GM20431 (cell line): ENCODE measurements around the gene ANKLE1.

Experiments used
- in situ Hi-C: fragments of 300-500 bp; cut with MseI, MboI; formaldehyde crosslinking; loops from one replicate; pipeline ENCODE4 v1.15.0; 2020; ENCODE audit warnings: low sequenced_read_pairs; ENCODE audit not compliant: unreplicated experiment

ANKLE1 gene

DNA sequence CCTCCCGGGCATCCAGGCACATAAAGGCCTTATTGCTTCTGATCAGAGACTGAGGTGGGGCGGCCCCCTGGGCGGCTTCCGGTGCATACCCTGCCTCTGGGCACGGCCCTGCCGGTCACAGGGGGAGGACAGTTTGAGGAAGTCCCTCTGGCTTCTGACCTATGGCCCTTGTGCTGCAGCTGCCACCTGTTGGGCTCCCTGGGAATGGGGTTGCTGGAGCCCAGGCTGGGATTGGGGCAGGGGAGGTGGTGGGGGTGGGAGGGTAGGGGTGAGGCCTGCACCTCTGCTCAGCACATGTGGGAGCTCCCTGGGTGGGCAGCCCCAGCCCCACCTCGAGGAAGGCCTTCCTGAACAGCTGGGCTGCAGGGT is 42.2 kb downstream of the ANKLE1 start:
- in situ Hi-C loops, result no loop called here

- in situ Hi-C loops, result no loop called here
Measured at GRCh38 chr19:17324357-17325114, 42.8 kb downstream of the ANKLE1 start.

GRCh38 chr19:17325133-17325532 is 43.4 kb downstream of the ANKLE1 start:
- in situ Hi-C loops, result no loop called here

- in situ Hi-C loops, result no loop called here
Measured at GRCh38 chr19:17325881-17326594, 44.3 kb downstream of the ANKLE1 start.

DNA sequence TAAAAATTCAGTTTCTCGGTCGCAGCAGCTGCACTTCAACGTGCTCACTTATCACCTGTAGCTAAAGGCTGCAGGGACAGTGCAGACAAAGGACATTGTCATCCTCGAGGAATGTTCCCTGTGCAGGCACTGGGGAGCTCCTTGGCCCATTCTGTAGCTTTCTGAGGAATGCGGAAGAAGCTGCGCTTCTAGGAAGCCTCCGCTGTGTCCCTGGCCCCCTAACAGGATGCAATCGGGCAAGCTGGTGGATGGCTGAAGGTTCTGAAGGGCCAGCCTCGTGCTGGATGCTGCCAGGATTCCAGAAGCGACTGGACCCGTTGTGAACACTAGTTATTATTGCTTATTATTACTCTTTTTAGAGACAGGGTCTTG is 44.9 kb downstream of the ANKLE1 start:
- in situ Hi-C loops, result no loop called here

GRCh38 chr19:17327068-17327653 is 45.5 kb downstream of the ANKLE1 start:
- in situ Hi-C loops, result no loop called here

GRCh38 chr19:17327654-17328516 is 46.2 kb downstream of the ANKLE1 start:
- in situ Hi-C loops, result no loop called here

- in situ Hi-C loops, result no loop called here
Measured at GRCh38 chr19:17328517-17329365, 47.0 kb downstream of the ANKLE1 start.

- in situ Hi-C loops, result no loop called here
Measured at GRCh38 chr19:17329366-17330261, 47.9 kb downstream of the ANKLE1 start.

DNA sequence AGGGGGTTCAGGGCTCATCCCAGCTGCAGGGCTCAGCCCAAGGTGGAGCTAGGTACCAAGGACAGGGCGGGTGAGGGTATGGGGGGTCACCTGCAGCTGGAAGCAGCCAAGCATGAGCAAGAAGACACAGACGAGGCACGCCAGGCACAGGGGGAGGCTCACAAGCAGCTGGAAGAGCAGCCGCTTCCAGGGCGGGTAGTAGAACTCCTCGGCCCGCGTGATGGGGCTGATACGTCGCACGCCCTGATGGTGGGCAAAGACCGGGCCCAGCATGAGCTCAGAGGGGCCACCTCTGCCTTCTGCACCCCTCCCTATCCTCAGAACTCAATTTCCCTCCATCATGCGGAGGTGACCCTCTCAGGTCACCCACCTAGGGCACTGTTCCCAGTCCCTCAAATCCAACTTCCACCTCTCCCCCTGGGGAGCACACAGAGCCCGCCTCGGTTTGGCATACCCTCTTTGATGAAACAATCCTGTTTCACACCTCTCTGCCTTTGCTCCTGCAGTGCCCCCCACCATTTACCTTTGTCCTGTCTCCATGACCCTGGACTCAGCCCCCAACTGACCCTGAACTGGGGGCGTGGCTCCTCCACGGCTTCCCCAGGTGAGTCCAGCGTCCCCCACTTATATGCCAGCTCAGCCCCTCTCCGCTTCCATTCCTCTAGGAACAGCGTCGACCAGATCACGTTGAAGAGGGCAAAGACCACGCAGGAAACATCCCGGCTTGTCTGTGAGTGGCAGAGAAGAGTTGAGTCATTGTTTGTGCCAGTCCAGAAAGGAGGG is 48.8 kb downstream of the ANKLE1 start:
- in situ Hi-C loops, result no loop called here

- in situ Hi-C loops, result no loop called here
Measured at GRCh38 chr19:17331045-17331558, 49.4 kb downstream of the ANKLE1 start.

DNA sequence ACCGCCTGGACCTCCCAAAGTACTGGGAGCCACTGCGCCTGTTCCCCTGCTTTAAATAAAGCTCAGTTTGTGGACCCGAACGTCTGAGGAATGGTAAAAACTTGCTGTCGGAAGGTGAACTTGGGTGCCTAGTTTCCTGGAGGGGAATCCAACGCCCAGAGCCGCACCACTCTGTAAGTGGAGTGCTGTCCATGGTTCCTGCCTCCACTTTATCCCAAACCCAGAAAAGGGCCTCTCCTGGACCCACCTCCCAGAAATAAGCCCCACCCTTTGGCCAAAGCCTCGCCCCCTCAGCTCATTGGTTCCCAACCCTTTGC is 50.6 kb downstream of the ANKLE1 start:
- in situ Hi-C loops, result no loop called here

DNA sequence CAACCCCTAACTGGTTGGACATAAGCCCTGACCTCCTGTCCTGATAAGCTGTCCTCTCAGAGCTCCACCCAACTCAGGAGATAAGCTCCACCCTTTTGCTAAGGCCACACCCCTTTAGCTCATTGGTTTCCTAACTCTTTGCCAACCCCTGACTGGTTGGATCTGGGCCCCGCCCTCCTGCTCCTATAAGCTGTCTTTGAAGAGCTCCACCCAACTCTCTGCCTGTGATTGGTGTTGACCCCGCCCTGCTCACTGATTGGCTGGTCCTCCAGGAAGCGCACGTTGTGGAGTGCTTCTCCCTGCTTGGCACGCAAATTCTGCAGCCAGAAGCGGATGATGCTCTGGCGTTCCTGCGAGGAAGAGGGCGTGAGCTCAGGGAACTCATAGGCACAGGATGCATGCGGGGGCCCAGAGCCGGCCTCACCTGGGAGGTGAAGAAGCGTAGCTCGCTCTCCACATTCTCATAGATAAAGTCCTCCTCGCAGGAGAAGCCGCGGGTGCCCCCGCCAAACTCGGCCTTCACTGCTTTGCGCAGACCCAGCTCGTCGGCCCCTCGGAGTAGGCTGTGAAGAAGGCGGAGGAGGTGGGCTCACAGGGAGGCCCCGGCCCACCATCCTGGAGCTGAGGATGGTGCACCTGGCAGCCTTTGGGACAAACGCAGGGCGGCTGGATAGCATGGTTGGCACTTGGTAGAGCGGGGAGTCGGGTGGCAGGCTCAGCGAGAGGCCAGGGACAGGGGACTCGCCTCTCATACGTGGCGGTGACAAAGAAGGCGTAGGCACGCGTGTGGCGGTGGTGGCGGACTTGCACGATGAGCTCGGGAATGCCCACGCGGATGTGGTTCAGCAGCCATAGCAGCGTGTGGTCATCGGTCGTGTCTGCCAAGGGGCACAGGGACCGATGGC is 51.2 kb downstream of the ANKLE1 start:
- in situ Hi-C loops, result no loop called here

DNA sequence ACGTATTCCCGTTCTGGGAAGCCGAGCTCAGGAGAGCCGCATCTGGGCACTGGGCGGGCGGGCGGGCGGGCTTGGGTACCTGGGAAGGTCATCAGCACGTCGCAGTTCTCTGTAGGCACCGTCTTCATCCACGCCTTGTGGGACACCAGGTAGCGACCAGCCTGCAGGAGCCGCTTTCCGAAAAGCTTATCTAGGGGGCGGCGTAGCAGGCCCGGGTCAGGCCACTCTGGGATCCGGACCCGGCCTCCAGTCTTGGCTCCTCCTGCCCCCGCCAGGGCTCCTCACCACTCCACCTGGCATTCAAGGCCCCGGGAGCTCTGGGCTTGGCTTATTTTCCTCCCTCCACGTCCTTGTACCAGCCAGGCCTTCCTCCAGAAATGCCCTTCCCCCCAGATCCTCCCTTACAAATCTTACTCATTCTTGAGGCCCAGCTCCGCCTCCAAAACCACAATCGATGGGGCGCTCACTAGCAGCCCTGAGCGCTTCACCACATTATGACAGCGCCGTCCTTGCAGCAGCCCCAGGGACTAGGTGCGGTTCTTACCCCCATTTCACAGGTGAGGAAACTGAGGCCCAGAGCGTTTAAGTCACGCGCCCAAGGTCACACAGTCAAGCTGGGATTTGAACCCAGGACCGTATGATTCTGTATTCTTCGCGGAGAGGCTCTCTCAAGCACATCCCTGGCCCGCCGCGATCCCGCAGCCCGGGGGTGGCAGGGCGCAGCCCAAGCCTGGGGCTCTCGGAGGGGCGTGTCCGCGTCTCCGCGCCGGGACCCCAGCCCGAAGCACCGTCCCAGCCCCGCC is 52.1 kb downstream of the ANKLE1 start:
- in situ Hi-C loops, result no loop called here

DNA sequence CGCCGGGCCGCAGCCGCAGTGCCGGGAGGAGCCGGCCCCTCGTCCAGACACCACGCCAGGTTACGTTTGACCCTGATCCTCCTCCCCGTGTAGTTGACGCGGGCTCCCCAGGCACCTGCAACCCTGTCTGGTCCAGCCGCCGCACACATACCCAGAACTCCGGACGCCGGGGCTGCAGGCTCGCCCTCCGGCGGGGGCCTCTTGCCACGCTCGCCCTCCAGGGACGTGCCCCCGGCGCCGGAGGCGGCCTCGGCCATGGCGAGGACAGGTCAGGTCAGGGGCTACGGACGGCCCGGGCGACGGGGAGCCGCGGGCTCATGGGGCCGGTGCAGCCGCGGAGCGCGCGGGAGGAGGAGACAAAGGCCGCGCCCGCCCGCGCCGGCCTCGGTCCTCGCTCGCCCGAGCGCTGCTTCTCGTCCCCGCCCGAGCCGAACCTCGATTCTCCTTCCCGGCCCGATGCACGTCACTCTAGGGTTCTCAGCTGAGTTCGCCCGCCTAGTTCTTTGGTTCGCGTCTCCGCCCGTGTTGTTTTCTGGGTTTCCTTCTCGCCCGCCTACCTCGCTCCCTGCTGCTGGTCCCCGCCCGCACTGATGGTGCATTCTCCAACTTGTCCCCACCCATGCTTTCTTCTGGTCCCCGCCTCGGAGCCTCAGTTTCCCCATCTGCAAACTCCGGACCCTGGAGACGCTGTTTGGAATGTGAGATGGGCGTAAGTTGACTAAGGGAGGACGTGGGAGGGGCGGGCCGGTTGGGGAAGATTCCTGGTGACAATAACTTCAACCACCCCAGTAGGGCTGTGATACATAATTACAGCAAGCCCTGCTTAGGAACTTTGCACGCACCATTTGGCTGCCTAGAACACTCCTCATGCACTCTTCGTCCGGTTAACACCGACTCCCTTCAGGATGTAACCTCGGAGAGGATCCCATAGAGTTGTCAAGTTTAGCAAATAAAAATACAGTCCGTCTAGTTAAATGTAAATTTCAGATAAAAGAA is 53.0 kb downstream of the ANKLE1 start, which contains the start of gene ANO8:
ANO8 (minus strand) TSS at position 442 of the 996 bp plus-strand sequence; CDS start at position 257, 185 bp downstream.
- in situ Hi-C loops, result no loop called here
